ENCODE results near the gene GAS1.

GAS1 gene

DNA sequence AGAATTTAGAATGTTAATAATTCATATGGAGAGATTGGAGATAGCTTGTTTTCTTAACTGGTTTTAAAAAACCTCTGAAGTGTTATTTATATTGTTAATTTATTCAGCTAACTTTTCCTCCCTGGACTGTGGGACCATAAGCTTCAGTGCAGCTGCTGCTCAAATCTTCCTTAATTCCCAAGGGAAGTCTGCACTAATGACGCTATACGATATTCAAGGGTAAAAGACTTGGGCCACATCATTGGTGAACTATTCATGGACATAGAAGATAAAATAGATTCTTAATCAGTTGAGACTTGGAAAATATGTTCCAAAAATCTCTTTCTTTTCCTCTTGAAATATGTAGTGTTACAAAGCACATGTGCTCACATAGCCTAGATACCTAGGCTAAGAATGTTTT is 31.1 kb upstream of the GAS1 start:
- ChIA-PET POLR2A (ENCODE audit: low non-redundant PET) (no interaction called here), CTCF (interaction anchor here (0.5 to 0.6 kb wide), 2 partner anchors 84 to 430 kb away, joined by 4 to 7 read pairs; no protein-coding TSS in a partner anchor)
- no peak overlapping the region for H3K27ac ChIP-seq
- TF ChIP-seq, protein P1, sequence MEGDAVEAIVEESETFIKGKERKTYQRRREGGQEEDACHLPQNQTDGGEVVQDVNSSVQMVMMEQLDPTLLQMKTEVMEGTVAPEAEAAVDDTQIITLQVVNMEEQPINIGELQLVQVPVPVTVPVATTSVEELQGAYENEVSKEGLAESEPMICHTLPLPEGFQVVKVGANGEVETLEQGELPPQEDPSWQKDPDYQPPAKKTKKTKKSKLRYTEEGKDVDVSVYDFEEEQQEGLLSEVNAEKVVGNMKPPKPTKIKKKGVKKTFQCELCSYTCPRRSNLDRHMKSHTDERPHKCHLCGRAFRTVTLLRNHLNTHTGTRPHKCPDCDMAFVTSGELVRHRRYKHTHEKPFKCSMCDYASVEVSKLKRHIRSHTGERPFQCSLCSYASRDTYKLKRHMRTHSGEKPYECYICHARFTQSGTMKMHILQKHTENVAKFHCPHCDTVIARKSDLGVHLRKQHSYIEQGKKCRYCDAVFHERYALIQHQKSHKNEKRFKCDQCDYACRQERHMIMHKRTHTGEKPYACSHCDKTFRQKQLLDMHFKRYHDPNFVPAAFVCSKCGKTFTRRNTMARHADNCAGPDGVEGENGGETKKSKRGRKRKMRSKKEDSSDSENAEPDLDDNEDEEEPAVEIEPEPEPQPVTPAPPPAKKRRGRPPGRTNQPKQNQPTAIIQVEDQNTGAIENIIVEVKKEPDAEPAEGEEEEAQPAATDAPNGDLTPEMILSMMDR (conservative IDR thresholded peaks at IDR 0.05; ENCODE audit: low read depth) = no peak
- DNase-seq (ENCODE audit: low spot score) = no peak

DNA sequence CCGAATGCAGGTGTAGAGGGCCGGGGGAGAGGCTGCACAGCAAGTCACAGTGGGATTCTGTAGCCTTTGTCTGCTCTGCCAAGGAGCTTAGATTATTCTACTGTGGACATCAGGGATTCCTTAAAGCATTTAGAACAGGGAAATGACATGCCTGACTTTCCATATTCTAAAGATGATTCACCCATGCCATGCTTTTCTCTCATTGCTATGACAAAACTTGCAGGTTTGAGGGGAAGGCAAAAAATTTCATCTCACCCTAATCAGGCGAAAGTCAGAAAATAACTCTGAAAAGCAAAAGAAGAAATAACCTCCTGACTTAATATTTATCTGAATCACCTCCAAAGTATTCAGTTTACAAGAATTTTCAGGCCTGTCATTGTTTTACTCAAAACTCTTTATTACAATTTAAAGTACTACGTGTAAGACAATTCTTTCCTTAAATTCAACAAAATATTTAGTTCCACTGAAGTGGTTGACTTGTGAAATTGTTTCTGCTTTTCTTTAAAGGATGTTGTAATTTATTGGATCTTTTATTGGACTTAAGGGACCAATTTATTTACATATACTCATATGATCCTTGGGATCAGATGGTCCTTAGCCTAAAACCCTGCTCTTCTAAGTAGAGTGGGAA is 30.0 kb upstream of the GAS1 start:
- H3K27ac ChIP-seq = peak overlapping the region; percentile 71
- POLR2A ChIA-PET (ENCODE audit: low non-redundant PET) = no interaction called here
- no peak for DNase-seq (ENCODE audit: low spot score)
- TF ChIP-seq, protein P1 (conservative IDR thresholded peaks at IDR 0.05; ENCODE audit: low read depth) = no peak
- CTCF ChIA-PET = no interaction called here

DNA sequence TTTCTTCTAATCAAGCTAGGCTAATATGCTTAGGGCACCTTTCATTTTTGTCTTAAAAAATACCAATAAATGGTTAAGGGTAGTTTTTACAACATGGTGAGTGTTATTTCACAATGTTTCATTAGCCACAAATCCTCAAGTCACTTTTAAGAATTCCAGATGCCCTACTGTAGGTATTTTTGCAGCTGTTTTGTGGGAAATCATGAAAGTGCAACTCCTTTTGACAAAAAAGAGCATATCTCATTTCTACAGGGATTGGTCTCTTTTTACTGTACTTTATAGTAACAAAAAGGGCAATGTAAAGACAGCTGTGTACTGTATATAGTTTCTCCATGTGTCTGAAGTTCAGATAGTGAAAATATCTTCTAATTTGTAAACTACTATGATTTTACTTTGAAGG is 28.3 kb upstream of the GAS1 start:
- ChIA-PET CTCF (interaction anchor here (1.7 kb wide), 1 partner anchor 27 kb away, joined by 7 read pairs; the partner anchor contains the start of gene GAS1), POLR2A (ENCODE audit: low non-redundant PET) (no interaction called here)
- DNase-seq (ENCODE audit: low spot score) = no peak
- TF ChIP-seq, protein P1 (conservative IDR thresholded peaks at IDR 0.05; ENCODE audit: low read depth) = no peak
- no peak overlapping the region for H3K27ac ChIP-seq

- no peak overlapping the region for H3K27ac ChIP-seq
- ChIA-PET CTCF (interaction anchor here (1.7 kb wide), 1 partner anchor 27 kb away, joined by 7 read pairs; the partner anchor contains the start of gene GAS1), POLR2A (ENCODE audit: low non-redundant PET) (no interaction called here)
- TF ChIP-seq, protein P1 (conservative IDR thresholded peaks at IDR 0.05; ENCODE audit: low read depth) = no peak
- no peak for DNase-seq (ENCODE audit: low spot score)
These were observed 27.7 kb upstream of the GAS1 start for GRCh38 chr9:86975036-86975435.

DNA sequence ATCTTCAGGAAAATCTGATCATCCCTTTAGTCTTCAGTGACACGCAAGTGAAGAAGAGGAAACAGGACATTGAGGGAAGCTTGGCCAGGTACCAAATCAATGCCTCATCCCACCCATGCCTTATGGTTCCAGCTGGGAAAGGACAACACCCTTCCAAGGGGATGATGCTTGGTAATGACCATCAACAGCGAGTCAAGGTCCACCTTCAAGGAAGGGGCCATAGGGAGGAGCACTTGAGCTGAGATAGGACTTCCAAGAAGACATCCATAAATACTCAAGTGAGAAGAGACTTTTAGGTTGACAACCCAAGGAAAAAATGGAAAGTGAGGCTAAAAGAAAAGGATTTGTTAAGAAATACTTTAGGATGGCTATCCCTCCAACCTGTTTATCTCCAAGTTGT is 27.1 kb upstream of the GAS1 start:
- no peak overlapping the region for H3K27ac ChIP-seq
- ChIA-PET CTCF (interaction anchor here (0.6 to 1.7 kb wide), 2 partner anchors 26 to 336 kb away, joined by 3 to 7 read pairs; partner anchors contain the start of gene GAS1), POLR2A (ENCODE audit: low non-redundant PET) (no interaction called here)
- TF ChIP-seq, protein P1 (conservative IDR thresholded peaks at IDR 0.05; ENCODE audit: low read depth) = no peak
- no peak for DNase-seq (ENCODE audit: low spot score)

GRCh38 chr9:86971742-86972141 is 24.4 kb upstream of the GAS1 start:
- TF ChIP-seq, protein P1 (conservative IDR thresholded peaks at IDR 0.05; ENCODE audit: low read depth) = no peak
- no peak overlapping the region for H3K27ac ChIP-seq
- POLR2A ChIA-PET (ENCODE audit: low non-redundant PET) = no interaction called here
- no peak for DNase-seq (ENCODE audit: low spot score)
- CTCF ChIA-PET = interaction anchor here (1.2 kb wide), 1 partner anchor 25 kb away, joined by 3 read pairs; no protein-coding TSS in a partner anchor
